Glutamatergic neuron (in vitro differentiated cells): ENCODE results near the gene CDH4. TPM values are rescaled to one million over a fixed set of nuclear protein-coding genes. Genes with fewer than 3 reads are reported as not detected.

ENCODE experiments used
- DNase-seq: peaks from one replicate; pipeline ENCODE4 v3.0.0; 2022
- H3K27ac Mint-ChIP-seq: one replicate; pipeline ENCODE4 v1.8.0; 2020; ENCODE audit warnings: mild to moderate bottlenecking, mixed read lengths, inconsistent platforms; ENCODE audit not compliant: unreplicated experiment
- H3K27me3 Mint-ChIP-seq: one replicate; pipeline ENCODE4 v1.8.0; 2020; ENCODE audit warnings: mild to moderate bottlenecking, moderate library complexity, mixed read lengths, inconsistent platforms; ENCODE audit not compliant: unreplicated experiment
- H3K36me3 Mint-ChIP-seq: one replicate; pipeline ENCODE4 v1.8.0; 2020; ENCODE audit warnings: mild to moderate bottlenecking, mixed read lengths, inconsistent platforms; ENCODE audit not compliant: unreplicated experiment
- H3K4me1 Mint-ChIP-seq: one replicate; pipeline ENCODE4 v1.8.0; 2020; ENCODE audit warnings: mild to moderate bottlenecking, low read depth, mixed read lengths, inconsistent platforms; ENCODE audit not compliant: unreplicated experiment
- H3K4me3 Mint-ChIP-seq: one replicate; pipeline ENCODE4 v1.8.0; 2020; ENCODE audit warnings: mild to moderate bottlenecking, mixed read lengths, inconsistent platforms; ENCODE audit not compliant: unreplicated experiment
- H3K9me3 Mint-ChIP-seq: one replicate; pipeline ENCODE4 v1.8.0; 2020; ENCODE audit warnings: mild to moderate bottlenecking, moderate library complexity, mixed read lengths, inconsistent platforms; ENCODE audit not compliant: unreplicated experiment
- CTCF ChIP-seq: fragments of 200-600 bp; sonication (generic); IDR thresholded peaks from one replicate; pipeline ENCODE4 v1.5.0; 2021; ENCODE audit not compliant: partially characterized antibody, unreplicated experiment
- total RNA-seq: library from RNA; stranded (reverse); fragmentation: NEBNext Ultra II Directional; extraction: Animal tissue kit (Norgen Biotek cat#: 25700); gene quantifications from one replicate; pipeline ENCODE4 v1.2.1, GENCODE V29; 2021; ENCODE audit not compliant: unreplicated experiment

Gene CDH4
- total RNA-seq, 1 donor from 2014 or later, result 1.2 TPM

GRCh38 chr20:61299104-61299503 is 47.0 kb downstream of the CDH4 start:
- no peak for TF ChIP-seq CTCF
- no peak for DNase-seq
- Mint-ChIP-seq H3K27ac (no peak overlapping the region), H3K9me3 (peaks cover 16% of the 10 kb centered on the region), H3K27me3 (peaks cover 6% of the 10 kb centered on the region), H3K36me3 (no peaks in the 10 kb centered on the region), H3K4me3 (no peak overlapping the region), H3K4me1 (peaks cover 24% of the 10 kb centered on the region)

- H3K27ac Mint-ChIP-seq, result no peak overlapping the region
- H3K9me3 Mint-ChIP-seq, result peaks cover 16% of the 10 kb centered on the region
- no peak for TF ChIP-seq CTCF
- no peak for DNase-seq
- peaks cover 24% of the 10 kb centered on the region for H3K4me1 Mint-ChIP-seq
- peaks cover 6% of the 10 kb centered on the region for H3K27me3 Mint-ChIP-seq
- no peak overlapping the region for H3K4me3 Mint-ChIP-seq
- no peaks in the 10 kb centered on the region for H3K36me3 Mint-ChIP-seq
Measured at GRCh38 chr20:61299618-61300017, 47.6 kb downstream of the CDH4 start.

- Mint-ChIP-seq H3K27me3 (peaks cover 6% of the 10 kb centered on the region), H3K36me3 (no peaks in the 10 kb centered on the region), H3K4me1 (peaks cover 18% of the 10 kb centered on the region), H3K4me3 (no peak overlapping the region), H3K27ac (no peak overlapping the region), H3K9me3 (peaks cover 11% of the 10 kb centered on the region)
- no peak for DNase-seq
- TF ChIP-seq CTCF, result no peak
Measured at GRCh38 chr20:61300293-61300692, 48.2 kb downstream of the CDH4 start.

GRCh38 chr20:61300709-61301108 is 48.6 kb downstream of the CDH4 start:
- Mint-ChIP-seq H3K27ac (no peak overlapping the region), H3K4me3 (no peak overlapping the region), H3K36me3 (no peaks in the 10 kb centered on the region), H3K27me3 (peaks cover 6% of the 10 kb centered on the region), H3K4me1 (peaks cover 16% of the 10 kb centered on the region), H3K9me3 (peaks cover 9% of the 10 kb centered on the region)
- no peak for TF ChIP-seq CTCF
- no peak for DNase-seq

- no peak overlapping the region for H3K27ac Mint-ChIP-seq
- peaks cover 16% of the 10 kb centered on the region for H3K4me1 Mint-ChIP-seq
- H3K36me3 Mint-ChIP-seq, result no peaks in the 10 kb centered on the region
- TF ChIP-seq CTCF, result no peak
- no peak for DNase-seq
- peaks cover 2% of the 10 kb centered on the region for H3K27me3 Mint-ChIP-seq
- no peak overlapping the region for H3K4me3 Mint-ChIP-seq
- peaks cover 9% of the 10 kb centered on the region for H3K9me3 Mint-ChIP-seq
Measured at GRCh38 chr20:61301711-61302525, 49.9 kb downstream of the CDH4 start.
